MM.1S (cell line): ENCODE measurements around the gene SLFN11.
"Not testable (repeated sequence)": the region's sequence is repeated elsewhere in the genome, so short reads cannot be mapped to it uniquely, and the experiment has no call there.

ENCODE experiments used
- EZH2 ChIP-seq: fragments of 300-600 bp; sonication (generic); optimal IDR thresholded peaks from 2 replicates; pipeline ENCODE3; 2017; ENCODE audit warnings: low read depth, mild to moderate bottlenecking, antibody characterized with exemption, low read length, mixed read lengths
- EZH2phosphoT487 ChIP-seq: fragments of 300-600 bp; sonication (generic); IDR thresholded peaks from 2 replicates; pipeline ENCODE4 v1.6.1; 2018; ENCODE audit warnings: antibody characterized with exemption, low read length

GRCh38 chr17:35333578-35333977 lies 39.8 kb downstream of the SLFN11 start:
- not testable (repeated sequence) for TF ChIP-seq EZH2phosphoT487, EZH2
